ENCODE measurements around the gene CFAP97. TPM values are rescaled to one million over a fixed set of nuclear protein-coding genes. Genes with fewer than 3 reads are reported as not detected.

Gene CFAP97
- polyA plus RNA-seq, 10 donors, result 22.4 to 40.9 (median 28.8) TPM

DNA sequence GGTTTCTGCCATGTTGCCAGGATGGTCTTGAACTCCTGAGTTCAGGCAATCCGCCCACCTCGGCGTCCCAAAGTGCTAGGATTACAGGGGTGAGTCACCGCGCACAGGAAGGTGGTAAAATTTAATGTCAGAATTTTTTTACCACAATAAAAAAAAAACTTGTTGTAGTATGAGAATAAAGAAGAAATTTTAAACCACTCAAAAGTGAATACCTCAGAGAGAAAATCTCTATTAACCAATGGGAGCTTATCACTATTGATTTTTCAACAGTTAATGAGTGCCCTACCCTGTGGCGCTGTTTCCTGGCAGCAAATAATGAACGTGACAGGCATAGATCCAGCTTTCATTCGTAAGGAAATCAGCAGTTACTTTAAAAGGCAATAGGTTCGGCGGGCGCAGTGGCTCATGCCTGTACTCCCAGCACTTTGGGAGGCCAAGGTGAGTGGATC is 93.4 kb downstream of the CFAP97 start:
- no peak for DNase-seq

GRCh38 chr4:185109736-185110135 is 94.1 kb downstream of the CFAP97 start:
- no peak for DNase-seq

Other genes with a start within 250 kb of the CFAP97 start
- gene HELT, start 185.5 kb downstream of the CFAP97 start, polyA plus RNA-seq (ENCODE audit: insufficient read length in 10 of 10), result not detected
- 100 to 1,000 TPM in 9 of 10 donors, 10 to 100 TPM in 1; 85.7 to 178 (median 142) TPM for gene SLC25A4, start 60.7 kb downstream of the CFAP97 start, polyA plus RNA-seq (ENCODE audit: insufficient read length in 10 of 10)
- 10 to 100 TPM in 1 of 10 donors, 1 to 10 TPM in 9; 7.2 to 11.8 (median 8.2) TPM for gene SNX25, start 5.6 kb upstream of the CFAP97 start, polyA plus RNA-seq (ENCODE audit: insufficient read length in 10 of 10)
- gene LRP2BP, start 191.9 kb upstream of the CFAP97 start, polyA plus RNA-seq (ENCODE audit: insufficient read length in 10 of 10), result 1 to 10 TPM; 2.2 to 6.8 (median 4.2) TPM
- 10 to 100 TPM; 12.3 to 32.0 (median 28.2) TPM for gene ANKRD37, start 192.8 kb upstream of the CFAP97 start, polyA plus RNA-seq (ENCODE audit: insufficient read length in 10 of 10)
- gene UFSP2, start 222.0 kb upstream of the CFAP97 start, polyA plus RNA-seq (ENCODE audit: insufficient read length in 10 of 10), result 10 to 100 TPM; 41.7 to 62.4 (median 49.5) TPM